ENCODE data around the gene APBA3.

Gene APBA3

GRCh38 chr19:3761382-3762129 lies at the start of gene APBA3:
Gene APBA3 (minus strand): TSS chr19:3761692. CDS start chr19:3760264, 1,428 bp downstream.
- DNase-seq: peak in 54 of 56 donors; percentile 55 to 94 (median 81)

- DNase-seq: no peak
Measured at GRCh38 chr19:3810708-3811355, 49.3 kb upstream of the APBA3 start.

GRCh38 chr19:3809881-3810707 lies 48.6 kb upstream of the APBA3 start:
- DNase-seq: no peak

- DNase-seq: no peak
Measured at GRCh38 chr19:3808420-3809143, 47.1 kb upstream of the APBA3 start.

GRCh38 chr19:3807574-3808354 lies 46.3 kb upstream of the APBA3 start:
- DNase-seq: no peak

GRCh38 chr19:3807131-3807480 lies 45.6 kb upstream of the APBA3 start:
- DNase-seq: no peak

GRCh38 chr19:3805859-3806258 lies 44.4 kb upstream of the APBA3 start:
- DNase-seq: no peak

- DNase-seq: no peak
Measured at GRCh38 chr19:3804429-3804828, 42.9 kb upstream of the APBA3 start.

GRCh38 chr19:3803986-3804385 lies 42.5 kb upstream of the APBA3 start:
- no peak for DNase-seq

- DNase-seq: no peak
Measured at GRCh38 chr19:3803114-3803888, 41.8 kb upstream of the APBA3 start.

- DNase-seq: peak in 43 of 56 donors; percentile 6 to 79 (median 41)
Measured at GRCh38 chr19:3801412-3802096, 40.1 kb upstream of the APBA3 start.

- no peak for DNase-seq
Measured at GRCh38 chr19:3800996-3801395, 39.5 kb upstream of the APBA3 start.

GRCh38 chr19:3798137-3798536 lies 36.6 kb upstream of the APBA3 start:
- DNase-seq: no peak

GRCh38 chr19:3796358-3796757 lies 34.9 kb upstream of the APBA3 start:
- DNase-seq: no peak

- no peak for DNase-seq
Measured at GRCh38 chr19:3793799-3794198, 32.3 kb upstream of the APBA3 start.

- no peak for DNase-seq
Measured at GRCh38 chr19:3792114-3792513, 30.6 kb upstream of the APBA3 start.

- DNase-seq: no peak
Measured at GRCh38 chr19:3790941-3791340, 29.4 kb upstream of the APBA3 start.

- no peak for DNase-seq
Measured at GRCh38 chr19:3790209-3790734, 28.8 kb upstream of the APBA3 start.
